GM18907 (cell line): ENCODE measurements around the gene CFAP74.

Experiments
- ATAC-seq: cut with Tn5 transposase; IDR thresholded peaks from one replicate; pipeline ENCODE4 v1.9.1; 2021; ENCODE audit warnings: mild to moderate bottlenecking, moderate library complexity; ENCODE audit not compliant: unreplicated experiment

Gene CFAP74, protein sequence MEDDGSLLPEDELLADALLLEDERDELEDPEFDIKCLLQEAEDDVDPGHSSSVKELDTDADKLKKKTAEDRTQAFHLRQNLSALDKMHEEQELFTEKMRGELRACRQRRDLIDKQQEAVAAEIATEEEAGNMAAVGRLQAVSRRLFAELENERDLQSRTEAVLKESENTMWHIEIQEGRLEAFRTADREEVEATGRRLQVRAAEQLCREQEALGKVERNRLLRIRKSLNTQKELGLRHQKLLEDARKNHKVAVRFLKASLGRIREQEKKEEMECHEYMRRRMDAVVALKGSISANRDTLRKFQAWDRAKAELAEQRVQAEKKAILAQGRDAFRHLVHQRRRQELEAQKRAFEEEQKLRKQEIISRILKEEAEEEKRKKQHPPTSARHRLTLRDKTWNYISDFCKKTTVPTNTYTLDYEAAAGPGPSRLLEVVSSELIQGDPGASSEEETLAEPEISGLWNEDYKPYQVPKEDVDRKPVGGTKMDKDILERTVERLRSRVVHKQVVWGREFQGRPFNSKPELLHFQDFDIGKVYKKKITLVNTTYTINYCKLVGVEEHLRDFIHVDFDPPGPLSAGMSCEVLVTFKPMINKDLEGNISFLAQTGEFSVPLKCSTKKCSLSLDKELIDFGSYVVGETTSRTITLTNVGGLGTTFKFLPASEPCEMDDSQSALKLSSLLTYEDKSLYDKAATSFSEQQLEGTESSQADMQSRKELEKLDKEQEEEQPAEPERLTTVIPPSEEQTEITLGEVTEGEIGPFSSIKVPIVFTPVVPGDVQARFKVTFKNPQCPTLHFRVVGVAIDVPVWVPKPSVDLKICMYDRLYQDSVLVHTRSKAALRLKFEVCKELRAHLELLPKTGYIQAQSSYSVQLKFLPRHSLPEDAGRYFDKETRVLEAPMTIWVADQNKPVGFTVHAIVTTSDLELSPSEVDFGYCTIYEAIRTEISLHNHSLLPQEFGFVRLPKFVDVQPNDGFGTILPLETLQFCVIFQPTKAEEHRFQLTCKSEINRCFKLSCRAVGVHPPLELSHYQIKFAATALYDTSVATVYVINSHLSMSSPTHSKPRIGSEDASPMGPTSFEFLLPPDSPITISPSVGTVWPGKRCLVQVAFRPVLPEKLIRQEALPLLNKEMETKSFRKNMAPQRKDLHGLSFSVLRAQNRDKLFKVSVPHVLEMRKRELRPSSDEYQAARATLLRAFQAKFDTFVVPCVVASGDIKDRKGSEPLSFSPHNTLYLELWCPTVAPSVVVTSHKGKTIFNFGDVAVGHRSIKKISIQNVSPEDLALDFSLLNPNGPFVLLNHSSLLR (N-terminal part only)

DNA sequence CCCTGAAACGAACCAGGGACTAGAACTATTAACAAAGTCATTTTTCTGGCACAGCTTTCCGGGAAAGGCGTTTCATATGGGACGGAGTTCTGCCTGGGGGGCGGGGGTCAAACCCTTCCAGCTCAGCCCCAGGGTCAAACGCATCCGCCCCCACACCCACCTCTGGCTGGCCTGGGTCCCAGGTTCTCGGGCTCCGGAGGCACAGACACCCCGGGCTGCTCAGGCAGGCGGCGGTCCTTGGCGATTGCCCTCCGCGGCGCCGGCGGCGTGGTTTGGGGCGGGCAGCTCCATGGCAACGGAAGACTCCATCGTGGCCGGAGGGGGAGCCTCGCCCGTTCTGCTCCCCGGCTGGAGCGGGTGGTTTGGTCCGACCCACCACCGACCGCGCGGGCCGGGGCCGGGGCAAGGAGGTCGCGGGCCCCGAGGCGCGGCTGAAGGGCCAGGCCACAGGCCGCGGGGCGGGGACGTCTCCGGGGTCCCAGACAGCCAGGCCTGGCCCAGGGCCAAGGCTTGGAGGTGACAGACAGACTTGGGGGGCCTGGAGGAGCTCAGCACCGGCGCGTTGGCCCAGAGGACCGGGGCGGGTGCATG, at the start of gene CFAP74:
CFAP74 (minus strand) TSS at position 246 of the 591 bp plus-strand sequence. CDS start 12,830 bp downstream, outside the sequence.
- no peak for ATAC-seq

DNA sequence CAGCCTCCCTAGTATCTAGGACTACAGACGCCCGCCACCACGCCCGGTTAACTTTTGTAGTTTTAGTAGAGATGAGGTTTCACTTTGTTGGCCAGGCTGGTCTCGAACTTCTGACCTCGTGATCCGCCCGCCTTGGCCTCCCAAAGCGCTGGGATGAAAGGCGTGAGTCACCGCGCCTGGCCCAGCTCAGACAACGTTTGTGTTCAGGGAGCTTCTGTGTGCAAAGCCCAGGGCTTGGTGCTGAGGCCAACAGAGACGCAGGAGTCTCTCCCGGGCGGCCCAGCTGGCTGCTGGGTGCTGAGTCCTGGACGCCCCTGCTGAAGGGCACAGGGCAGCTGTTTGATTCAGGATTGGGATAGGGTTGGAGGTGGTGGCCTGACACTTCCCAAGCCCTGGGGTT, 49.6 kb upstream of the CFAP74 start:
- no peak for ATAC-seq

DNA sequence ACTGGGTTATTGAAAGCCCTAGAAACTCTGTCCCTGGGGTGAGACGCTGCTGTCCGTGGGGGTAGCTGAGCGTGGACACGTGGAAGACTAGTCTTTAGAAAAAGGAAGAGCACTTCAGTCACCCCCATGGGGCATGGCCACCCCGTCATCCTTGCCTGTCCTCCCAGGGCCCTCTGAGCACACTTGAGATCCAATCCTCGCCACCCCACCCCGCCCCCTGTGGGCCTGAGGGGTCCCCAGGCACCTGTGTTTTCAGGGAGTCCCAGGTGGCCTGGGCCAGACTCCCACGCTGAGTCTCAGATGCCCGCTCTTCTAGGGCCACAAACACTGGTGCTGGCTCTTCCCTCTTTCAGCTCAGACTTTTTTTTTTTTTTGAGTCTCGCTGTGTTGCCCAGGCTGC, 49.2 kb upstream of the CFAP74 start:
- no peak for ATAC-seq

DNA sequence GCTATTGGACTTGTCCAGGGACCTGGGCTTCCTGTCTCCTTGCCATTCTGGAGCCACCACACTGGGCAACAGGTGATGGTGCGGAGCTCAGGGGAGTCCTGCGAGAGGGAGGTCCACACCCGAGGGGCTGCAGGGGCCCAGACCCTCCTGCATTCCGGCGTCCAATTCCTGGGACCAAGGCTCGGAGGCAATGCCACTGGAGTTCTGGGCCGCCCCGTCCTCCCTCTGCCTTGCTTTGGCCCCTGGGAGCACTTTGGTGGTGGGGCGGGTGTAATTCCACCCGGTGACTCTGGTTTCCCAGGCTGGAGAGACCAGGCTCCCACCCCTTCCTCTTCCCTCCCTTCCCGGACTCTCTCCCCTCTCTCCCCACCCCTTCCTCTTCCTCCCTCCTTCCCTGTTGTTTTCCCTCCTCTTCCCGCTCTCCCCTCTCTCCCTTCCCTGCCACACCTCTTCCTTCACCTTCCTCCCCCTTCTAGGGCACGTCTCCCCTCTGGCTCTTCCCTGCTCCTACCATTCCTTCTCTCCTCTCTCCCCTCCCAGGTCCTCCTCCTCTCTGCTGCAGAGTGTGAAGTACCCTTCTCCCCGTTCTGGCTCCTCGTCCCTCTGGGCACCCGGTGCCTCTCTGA, 48.6 kb upstream of the CFAP74 start:
- no peak for ATAC-seq

DNA sequence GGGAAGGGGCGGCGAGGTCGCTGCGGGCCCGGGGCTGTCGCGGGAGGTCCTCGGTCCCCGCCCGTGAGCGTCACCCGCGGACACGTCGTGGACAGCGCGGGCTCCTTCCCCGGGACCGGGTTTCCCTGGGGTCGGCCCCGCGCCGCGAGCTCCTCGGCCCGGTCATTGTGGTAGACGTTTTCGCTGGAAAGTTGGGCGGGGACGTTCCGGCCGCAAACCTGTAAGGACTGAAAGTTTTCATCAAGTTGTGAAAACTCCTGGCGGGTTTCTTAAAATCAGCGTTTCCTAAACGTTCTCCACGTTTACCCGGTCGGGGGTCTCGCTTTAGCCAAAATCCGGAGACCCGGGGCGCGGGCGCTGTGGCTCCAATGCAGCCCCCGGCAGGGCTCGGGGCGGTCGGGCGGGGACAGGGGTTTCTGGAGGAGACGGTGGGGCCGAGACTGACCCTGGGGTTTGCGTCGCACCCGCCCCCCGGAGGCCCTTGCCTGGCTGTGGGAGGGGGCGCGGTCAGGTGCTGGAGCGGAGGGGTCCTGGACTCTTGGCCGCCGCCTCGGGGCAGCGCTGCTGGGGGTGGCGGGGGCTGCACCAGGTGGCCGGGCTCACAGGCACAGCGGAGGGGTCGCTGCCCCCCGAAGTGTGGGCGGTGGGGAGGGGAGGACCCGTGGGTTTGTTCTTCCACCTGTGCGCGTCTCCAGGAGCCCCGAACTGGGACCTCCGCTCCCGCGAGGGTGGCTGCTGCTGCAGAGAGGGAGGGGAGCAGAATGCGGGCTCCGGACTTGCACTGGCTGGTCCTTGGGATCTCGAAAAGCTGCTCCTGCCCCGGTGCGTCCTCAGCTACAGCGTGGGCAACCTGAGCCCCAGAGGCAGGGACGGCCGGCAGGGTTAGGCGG, 47.5 kb upstream of the CFAP74 start:
- no peak for ATAC-seq

DNA sequence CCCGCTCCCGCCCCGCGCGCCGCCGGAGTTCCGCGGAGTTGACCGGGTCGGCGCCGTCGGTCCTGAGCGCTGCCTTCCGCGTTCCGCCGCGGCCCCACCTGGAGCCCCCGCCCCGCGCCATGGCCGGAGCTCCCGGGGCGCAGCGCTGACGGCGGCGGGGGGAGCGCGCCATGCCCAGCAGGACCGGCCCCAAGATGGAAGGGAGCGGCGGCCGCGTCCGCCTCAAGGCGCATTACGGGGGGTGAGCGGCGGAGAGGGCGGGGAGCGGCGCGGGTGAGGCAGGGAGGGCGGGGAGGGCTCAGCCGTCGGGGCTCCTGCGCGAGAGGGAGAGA, 46.8 kb upstream of the CFAP74 start:
- no peak for ATAC-seq

DNA sequence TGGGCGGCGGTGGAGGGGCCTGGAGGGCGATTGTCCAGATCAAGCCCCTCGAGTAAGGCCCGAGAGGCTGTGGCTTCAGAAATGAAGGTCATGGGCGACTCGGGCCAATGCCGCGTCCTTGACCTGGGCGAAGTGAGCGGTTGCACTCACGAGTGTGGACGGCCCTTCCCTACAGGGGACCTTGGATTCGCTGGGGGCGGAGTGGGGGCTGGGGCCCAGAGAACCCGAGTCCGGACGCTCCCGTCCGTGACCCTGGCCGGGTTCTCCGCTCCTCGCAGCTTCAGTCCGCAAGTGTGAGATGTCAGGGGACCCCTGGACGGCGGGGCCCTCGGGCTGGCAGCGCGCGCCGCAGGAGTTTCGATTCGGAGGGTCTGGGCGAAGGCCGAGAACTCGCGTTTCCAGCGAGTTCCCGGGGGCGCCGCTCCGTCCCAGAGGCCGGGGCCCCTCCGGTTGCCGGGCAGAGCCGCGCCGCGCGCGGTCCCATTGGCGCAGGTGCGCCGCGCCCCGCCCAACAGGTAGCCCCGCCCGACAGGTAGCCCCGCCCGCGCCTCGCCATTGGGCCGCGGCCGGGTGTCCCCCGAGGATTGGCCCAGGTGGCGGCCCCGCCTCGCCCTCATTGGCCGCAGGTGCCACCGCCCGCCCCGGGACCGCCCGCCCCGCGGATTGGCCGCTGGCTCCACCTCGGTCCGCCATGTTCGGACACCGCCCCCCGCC, 46.3 kb upstream of the CFAP74 start, which contains the start of gene PRKCZ:
PRKCZ (plus strand) TSS at position 694 of the 714 bp plus-strand sequence. CDS start 220 bp downstream, outside the sequence.
- ATAC-seq: peak; percentile 57

DNA sequence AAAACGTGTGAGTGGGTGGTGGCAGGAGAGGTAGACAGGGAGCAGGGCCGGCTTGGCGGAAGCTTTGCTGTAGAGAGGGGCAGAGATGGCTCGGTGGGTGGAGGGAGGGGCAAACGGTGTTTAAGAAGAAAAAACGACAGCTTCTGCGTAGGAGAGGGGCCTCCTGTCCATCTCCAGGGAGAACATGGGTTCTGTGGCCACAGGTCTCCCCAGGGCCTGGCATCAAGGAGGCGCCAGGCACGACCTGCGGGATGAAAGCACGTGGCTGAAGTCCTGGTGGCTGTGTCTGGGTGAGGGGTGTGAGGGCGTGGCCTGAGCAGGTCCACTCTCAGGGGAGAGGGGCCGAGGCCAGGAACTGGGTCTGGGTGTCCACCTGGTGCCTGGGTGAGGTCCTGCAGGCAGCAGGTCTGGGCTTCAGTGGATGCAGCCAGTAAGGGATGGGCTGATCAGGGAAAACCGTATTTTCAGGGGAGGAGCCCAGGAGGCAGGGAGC, 45.7 kb upstream of the CFAP74 start:
- no peak for ATAC-seq

DNA sequence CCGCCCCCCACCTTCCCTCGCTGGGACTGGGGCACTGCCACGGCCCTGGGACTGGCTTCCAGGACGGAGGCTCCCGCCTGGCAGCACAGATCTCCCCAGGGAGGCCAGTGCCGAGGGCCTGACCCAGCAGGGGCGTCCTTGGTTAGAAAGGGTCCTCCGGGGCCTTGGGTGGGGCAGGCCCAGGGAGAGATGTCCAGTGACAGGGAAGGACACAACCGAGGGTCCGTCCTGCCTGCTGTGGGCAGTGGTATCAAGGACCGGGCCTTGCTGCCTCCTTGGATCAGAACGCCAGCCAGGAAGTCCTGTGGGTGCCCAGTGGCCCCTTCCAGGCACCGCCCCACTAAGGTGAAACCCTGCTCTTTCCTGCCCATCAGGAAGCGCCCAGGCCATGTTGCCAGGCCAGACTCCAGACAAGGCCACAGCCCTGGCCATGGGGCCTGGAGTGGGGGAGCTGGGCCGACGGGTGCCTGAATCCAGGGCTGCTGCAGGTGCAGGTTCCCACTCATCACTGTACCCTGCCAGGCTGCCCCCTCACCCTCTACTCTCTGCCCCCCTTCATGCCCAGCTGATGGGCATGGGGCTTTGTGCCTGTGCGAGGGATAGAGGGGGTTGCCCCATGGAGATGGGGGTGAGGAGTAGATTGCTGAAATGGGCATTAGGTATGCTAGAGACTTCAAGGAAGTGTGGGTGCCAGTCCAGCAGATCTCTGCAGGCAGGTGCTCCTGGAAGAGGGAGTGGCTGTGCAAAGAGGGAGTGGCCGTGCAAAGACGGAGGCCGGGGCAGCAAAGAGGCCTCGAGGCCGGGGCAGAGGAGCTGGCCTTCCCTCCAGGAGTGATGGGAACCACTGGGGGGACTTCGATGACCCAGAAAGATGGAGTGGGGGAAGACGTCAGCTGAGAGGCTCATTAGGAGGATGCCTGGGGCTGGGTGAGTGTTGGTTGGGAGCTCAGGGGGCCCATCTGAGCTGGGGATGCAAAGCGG, 44.5 kb upstream of the CFAP74 start:
- no peak for ATAC-seq

DNA sequence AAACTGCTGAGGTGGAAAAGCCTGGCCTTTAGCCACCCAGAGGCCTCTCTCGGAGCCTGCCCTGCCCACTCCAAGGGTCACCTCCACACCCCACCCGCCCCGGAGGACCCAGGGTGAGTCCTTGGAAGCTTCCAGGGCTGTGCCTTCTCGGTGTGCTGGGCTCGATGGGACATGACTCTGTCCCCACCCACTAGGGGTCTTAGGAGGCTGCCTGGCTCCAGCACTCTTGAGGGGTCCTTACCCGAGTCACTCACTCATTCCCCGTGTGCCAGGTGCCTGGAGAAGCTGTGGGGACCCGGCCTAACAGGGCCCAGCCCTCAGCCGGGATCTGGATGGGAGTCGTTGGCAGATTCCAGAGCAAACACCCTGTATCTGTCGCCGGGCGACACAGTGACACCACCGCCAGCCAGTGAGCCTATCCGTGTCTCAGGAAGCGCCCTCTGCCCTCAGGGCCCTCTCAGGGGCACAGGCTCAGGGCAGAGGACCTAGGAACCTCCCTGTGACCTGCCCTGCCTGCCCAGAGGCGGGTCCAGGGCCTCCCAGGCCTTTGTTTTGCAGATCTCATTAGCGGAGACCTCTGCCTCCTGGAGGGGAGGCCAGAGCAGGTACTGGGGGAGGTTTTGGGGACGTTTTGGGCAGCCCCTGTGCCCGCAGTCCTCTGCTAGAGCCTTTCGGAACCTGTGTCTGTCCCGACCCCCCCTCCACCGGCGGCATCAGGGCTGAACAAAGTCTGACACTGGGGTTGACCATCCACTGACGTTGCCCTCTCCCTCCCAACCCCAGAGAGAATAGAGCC, 43.6 kb upstream of the CFAP74 start:
- no peak for ATAC-seq

DNA sequence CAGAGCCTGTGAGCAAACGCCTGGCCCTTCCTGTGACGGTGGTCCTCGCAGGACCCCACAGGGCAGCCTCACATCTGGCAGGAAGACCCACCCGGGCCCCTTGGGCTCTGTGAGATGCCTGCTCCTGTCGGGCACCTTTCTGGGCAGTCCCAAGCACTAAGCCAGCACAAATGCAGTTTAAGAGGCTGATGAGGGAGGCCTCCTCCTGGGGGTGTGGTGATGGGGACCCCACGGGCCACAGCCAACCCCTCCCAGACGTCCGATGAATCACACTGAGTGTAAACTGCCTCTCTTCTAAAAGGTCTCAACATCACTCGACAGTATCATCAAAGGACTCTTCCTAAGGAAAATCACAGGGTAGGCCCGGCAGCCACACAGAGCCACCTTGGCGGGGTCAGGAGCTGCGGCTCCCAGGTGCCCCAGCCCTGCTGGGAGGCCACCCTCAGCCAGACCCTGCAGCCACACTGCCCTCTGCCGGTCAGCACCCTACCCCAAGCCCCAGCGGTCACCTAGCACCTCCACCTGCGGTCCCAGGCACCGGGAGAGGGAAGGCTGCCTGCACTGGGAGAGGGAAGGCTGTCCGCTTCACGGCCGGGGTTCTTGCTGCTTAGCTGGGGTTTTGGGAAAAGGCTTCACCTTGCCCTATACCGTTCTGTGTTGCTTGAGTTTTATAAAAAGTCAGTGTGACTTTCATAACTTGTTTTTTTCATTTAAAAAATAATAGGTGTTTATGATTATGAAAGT, 42.8 kb upstream of the CFAP74 start:
- ATAC-seq: no peak

DNA sequence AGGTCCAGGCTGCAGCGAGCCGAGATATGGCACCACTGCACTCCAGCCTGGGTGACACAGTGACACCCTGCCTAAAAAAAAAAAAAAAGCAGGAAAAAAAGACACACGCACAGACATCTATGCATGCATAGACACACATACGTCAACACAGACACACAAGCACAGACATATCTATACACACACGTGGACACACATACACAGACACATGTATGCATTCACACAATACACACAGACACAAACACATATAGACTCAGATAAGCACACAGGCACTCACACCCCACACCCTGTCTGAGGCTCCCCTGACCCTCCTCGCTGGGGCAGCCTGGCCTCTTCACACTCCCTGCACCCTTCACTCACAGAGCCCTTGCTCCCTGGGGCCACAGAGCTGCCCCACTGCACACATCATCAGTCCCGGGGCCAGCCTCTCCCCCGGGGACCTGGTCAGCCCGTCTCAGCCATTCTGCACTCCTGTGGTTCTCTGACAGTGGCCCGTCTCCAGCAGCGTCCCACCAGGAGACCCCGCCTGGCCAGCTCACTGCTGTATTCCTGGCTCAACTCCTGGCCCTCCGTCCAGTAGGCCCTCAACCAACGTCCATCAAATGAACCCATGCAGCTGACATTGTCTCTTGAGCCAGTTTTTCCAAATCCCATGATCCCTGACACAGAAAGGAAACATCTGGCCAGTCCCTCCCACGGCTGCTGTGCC, 42.0 kb upstream of the CFAP74 start:
- ATAC-seq: no peak

DNA sequence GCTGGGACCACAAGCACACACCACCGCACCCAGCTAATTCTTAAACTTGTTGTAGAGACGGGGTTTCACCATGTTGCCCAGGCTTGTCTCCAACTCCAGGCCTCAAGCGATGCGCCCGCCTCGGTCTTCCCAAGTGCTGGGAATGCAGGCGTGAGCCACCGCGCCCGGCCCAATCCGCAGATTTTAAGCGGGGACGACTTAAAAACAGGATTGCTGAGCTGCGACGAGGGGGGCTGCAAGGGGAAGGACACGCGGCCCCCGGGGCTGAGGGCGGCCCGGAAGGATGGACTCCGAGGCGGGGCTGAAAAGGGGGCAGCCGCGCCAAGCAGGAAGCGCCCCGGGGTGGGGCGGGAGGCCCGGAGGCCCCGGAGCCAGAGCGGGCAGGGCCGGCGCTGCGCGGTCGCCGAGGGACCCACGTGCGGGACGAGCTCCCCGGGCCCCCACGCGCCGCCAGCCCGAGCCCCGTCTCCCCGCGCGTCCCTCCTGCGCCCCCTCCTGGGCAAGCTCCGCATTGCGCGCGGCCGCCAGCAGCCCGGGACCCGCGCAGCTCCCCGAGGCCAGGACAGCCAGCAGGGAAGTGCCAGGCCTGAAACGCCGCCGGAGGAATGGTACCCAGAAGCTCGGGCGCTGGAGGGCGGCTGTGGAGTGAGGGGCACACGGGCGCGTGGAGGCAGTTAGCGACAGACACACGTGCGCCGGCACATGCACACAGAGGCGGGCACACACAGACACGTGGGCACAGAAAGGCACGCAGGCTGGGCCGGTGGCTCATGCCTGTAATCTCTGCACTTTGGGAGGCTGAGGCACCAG, 41.1 kb upstream of the CFAP74 start:
- no peak for ATAC-seq

DNA sequence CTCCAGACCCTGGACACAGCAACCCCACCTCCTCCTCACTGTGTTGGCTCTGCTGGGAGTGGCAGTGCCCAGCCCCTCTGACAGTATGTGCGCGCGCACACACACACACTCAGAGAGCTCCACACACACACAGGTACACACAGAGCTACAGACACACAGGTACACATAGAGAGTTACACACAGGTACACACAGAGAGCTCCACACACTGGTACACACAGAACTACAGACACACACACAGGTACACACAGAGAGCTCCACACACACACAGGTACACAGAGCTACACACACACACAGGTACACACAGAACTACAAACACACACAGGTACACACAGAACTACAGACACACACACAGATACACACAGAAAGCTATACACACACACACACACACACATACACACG, 40.3 kb upstream of the CFAP74 start:
- ATAC-seq: no peak
